ENCODE data around the gene APH1B.

Gene APH1B

GRCh38 chr15:63255489-63255990 is 21.9 kb upstream of the APH1B start:
- no peak for DNase-seq

- no peak for DNase-seq
Observed at GRCh38 chr15:63256433-63257274, 20.8 kb upstream of the APH1B start.

GRCh38 chr15:63258658-63259057 is 18.7 kb upstream of the APH1B start:
- DNase-seq = no peak

GRCh38 chr15:63260791-63261190 is 16.6 kb upstream of the APH1B start:
- DNase-seq = no peak

- no peak for DNase-seq
Observed at GRCh38 chr15:63261311-63261710, 16.1 kb upstream of the APH1B start.

- no peak for DNase-seq
Observed at GRCh38 chr15:63263519-63263918, 13.9 kb upstream of the APH1B start.

GRCh38 chr15:63264688-63265293 is 12.6 kb upstream of the APH1B start:
- no peak for DNase-seq

GRCh38 chr15:63274427-63274826 is 3.0 kb upstream of the APH1B start:
- DNase-seq = no peak

GRCh38 chr15:63276342-63277037 is 915 bp upstream of the APH1B start:
- no peak for DNase-seq

- DNase-seq = no peak
Observed at GRCh38 chr15:63277893-63278456, 570 bp downstream of the APH1B start.

GRCh38 chr15:63283126-63283525 is 5.7 kb downstream of the APH1B start:
- DNase-seq = no peak

- no peak for DNase-seq
Observed at GRCh38 chr15:63284335-63284734, 6.9 kb downstream of the APH1B start.

- no peak for DNase-seq
Observed at GRCh38 chr15:63287109-63287508, 9.7 kb downstream of the APH1B start.

- no peak for DNase-seq
Observed at GRCh38 chr15:63288342-63288741, 10.9 kb downstream of the APH1B start.

GRCh38 chr15:63288778-63289378 is 11.5 kb downstream of the APH1B start:
- peak; percentile 5 for DNase-seq

- no peak for DNase-seq
Observed at GRCh38 chr15:63291507-63291906, 14.1 kb downstream of the APH1B start.

GRCh38 chr15:63292241-63292640 is 14.8 kb downstream of the APH1B start:
- DNase-seq = no peak

- no peak for DNase-seq
Observed at GRCh38 chr15:63292771-63293170, 15.4 kb downstream of the APH1B start.

- DNase-seq = no peak
Observed at GRCh38 chr15:63294359-63294758, 17.0 kb downstream of the APH1B start.

- DNase-seq = no peak
Observed at GRCh38 chr15:63295341-63295740, 17.9 kb downstream of the APH1B start.

- no peak for DNase-seq
Observed at GRCh38 chr15:63296195-63296594, 18.8 kb downstream of the APH1B start.

GRCh38 chr15:63299943-63300575 is 22.7 kb downstream of the APH1B start:
- DNase-seq = no peak
